Type B pancreatic cell (in vitro differentiated cells): ENCODE results near the gene GNAS. TPM values are rescaled to one million over a fixed set of nuclear protein-coding genes. Genes with fewer than 3 reads are reported as not detected.

Experiments
- DNase-seq: peaks from one replicate; pipeline ENCODE4 v3.0.0; 2021; ENCODE audit warnings: mixed read lengths; ENCODE audit not compliant: unreplicated experiment; ENCODE audit errors: extremely low spot score
- H3K27ac Mint-ChIP-seq: 2 replicates; pipeline ENCODE4 v1.8.0; 2021; ENCODE audit warnings: mild to moderate bottlenecking, mixed read lengths
- H3K27me3 Mint-ChIP-seq: 2 replicates; pipeline ENCODE4 v1.8.0; 2021; ENCODE audit warnings: mixed read lengths
- H3K36me3 Mint-ChIP-seq: 2 replicates; pipeline ENCODE4 v1.8.0; 2021; ENCODE audit warnings: mixed read lengths
- H3K4me1 Mint-ChIP-seq: one replicate; pipeline ENCODE4 v1.8.0; 2021; ENCODE audit warnings: mixed read lengths; ENCODE audit not compliant: unreplicated experiment
- H3K4me3 Mint-ChIP-seq: 2 replicates; pipeline ENCODE4 v1.8.0; 2021; ENCODE audit warnings: mild to moderate bottlenecking, mixed read lengths
- H3K9me3 Mint-ChIP-seq: 2 replicates; pipeline ENCODE4 v1.8.0; 2021; ENCODE audit warnings: mixed read lengths
- total RNA-seq: library from RNA; stranded (reverse); gene quantifications from 2 replicates; pipeline ENCODE4 v1.2.1, GENCODE V29; 2021; ENCODE audit warnings: low replicate concordance
- TF ChIP-seq, protein P1 (sequence below): fragments of 200-600 bp; sonication (generic); conservative IDR thresholded peaks from 2 replicates; pipeline ENCODE4 v1.5.0; 2021; ENCODE audit warnings: antibody characterized with exemption, mild to moderate bottlenecking

GNAS gene
- total RNA-seq, 1 donor from 2014 or later = 1,406 TPM

DNA sequence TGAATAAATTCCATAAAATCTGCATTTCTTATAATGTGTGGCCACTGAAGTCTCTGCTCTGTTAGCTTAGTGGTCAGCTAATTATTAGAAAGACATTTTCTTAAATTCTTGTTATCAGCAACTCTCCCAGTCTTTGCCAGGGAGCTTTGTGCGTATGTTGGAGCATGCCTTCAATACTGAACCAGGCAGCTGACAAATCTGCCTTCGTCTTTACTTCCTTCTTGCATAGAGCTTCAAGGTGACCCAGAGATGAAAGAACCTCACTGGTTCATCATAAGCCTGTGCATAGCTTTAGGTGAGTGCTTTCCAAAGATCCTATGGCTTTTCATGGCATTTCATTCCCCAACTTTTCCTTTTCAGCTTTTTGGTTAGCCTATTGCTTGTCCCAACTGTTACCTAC, 85.6 kb downstream of the GNAS start:
- H3K27me3 Mint-ChIP-seq = no peaks in the 10 kb centered on the region
- H3K9me3 Mint-ChIP-seq = no peaks in the 10 kb centered on the region

DNA sequence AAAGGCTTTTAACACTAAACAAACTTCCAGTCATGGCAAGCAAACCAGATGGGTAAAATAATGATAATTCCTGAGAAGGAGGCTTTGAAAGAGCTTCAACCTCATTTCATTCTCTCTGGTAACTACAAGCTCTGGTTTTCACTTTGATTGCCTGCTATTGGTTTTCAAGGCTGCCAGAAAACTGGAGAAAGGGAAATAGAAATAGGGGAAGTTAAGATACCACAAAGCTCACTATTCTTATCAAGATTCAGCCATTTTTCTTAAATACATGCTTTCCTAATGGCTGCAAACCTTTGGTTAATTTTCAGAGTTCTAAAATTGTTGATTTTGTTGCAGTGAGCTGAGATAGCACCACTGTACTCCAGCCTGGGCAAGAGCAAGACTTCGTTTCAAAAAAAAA, 86.0 kb downstream of the GNAS start:
- no peak overlapping the region for H3K4me3 Mint-ChIP-seq
- H3K36me3 Mint-ChIP-seq = no peaks in the 10 kb centered on the region
- no peaks in the 10 kb centered on the region for H3K27me3 Mint-ChIP-seq
- H3K4me1 Mint-ChIP-seq = no peaks in the 10 kb centered on the region
- no peaks in the 10 kb centered on the region for H3K9me3 Mint-ChIP-seq
- DNase-seq = no peak
- TF ChIP-seq, protein P1, sequence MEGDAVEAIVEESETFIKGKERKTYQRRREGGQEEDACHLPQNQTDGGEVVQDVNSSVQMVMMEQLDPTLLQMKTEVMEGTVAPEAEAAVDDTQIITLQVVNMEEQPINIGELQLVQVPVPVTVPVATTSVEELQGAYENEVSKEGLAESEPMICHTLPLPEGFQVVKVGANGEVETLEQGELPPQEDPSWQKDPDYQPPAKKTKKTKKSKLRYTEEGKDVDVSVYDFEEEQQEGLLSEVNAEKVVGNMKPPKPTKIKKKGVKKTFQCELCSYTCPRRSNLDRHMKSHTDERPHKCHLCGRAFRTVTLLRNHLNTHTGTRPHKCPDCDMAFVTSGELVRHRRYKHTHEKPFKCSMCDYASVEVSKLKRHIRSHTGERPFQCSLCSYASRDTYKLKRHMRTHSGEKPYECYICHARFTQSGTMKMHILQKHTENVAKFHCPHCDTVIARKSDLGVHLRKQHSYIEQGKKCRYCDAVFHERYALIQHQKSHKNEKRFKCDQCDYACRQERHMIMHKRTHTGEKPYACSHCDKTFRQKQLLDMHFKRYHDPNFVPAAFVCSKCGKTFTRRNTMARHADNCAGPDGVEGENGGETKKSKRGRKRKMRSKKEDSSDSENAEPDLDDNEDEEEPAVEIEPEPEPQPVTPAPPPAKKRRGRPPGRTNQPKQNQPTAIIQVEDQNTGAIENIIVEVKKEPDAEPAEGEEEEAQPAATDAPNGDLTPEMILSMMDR = no peak
- H3K27ac Mint-ChIP-seq = no peak overlapping the region

More for the DNA sequence above, 85.6 kb downstream of the GNAS start:
- no peak overlapping the region for H3K4me3 Mint-ChIP-seq
- DNase-seq = no peak
- H3K36me3 Mint-ChIP-seq = no peaks in the 10 kb centered on the region
- TF ChIP-seq, protein P1 = no peak
- no peaks in the 10 kb centered on the region for H3K4me1 Mint-ChIP-seq
- no peak overlapping the region for H3K27ac Mint-ChIP-seq

DNA sequence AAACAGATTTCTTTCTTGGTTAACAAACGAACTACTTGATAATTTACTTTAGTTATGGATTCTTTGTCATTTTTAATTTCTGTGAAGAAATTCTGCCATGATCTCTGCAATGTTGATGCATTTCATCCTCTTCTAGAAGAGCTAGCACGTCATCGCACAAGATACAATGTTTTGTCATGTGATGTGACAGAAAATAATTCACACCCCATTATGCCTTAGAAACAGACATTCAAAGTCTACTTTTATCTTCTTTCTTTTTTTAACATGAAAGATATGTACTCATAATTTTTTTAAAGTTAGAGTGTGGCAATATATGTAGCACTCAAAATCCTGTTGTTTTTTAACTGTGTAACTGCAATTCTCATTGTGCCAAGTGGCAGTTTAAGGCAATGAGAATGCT, 89.0 kb downstream of the GNAS start:
- Mint-ChIP-seq H3K4me1 (peaks cover 4% of the 10 kb centered on the region), H3K27ac (no peak overlapping the region), H3K36me3 (no peaks in the 10 kb centered on the region), H3K4me3 (no peak overlapping the region), H3K27me3 (peaks cover 3% of the 10 kb centered on the region), H3K9me3 (peaks cover 5% of the 10 kb centered on the region)
- no peak for DNase-seq
- TF ChIP-seq, protein P1 = no peak

DNA sequence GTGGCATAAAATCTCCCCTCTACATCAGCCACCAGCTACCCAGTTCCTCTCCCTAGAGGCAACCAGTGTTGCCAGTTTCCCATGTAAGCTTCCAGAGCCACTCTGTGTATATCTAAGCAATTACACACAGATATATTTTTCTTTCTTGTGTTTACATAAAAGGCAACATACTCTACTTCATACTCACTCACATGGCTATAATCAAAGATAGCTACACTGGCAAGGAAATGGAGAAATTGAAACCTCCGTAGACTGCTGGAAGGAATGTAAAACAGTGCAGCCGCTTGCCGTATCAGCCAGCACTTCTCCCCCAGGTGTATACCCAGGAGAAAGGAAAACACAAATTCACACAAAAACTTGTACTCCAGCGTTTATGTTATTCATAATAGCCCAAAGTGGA, 90.0 kb downstream of the GNAS start:
- no peak for DNase-seq
- Mint-ChIP-seq H3K4me1 (peaks cover 4% of the 10 kb centered on the region), H3K36me3 (no peaks in the 10 kb centered on the region), H3K4me3 (no peak overlapping the region), H3K9me3 (peaks cover 5% of the 10 kb centered on the region), H3K27me3 (peaks cover 3% of the 10 kb centered on the region), H3K27ac (peak overlapping the region; percentile 55)
- TF ChIP-seq, protein P1 = no peak

DNA sequence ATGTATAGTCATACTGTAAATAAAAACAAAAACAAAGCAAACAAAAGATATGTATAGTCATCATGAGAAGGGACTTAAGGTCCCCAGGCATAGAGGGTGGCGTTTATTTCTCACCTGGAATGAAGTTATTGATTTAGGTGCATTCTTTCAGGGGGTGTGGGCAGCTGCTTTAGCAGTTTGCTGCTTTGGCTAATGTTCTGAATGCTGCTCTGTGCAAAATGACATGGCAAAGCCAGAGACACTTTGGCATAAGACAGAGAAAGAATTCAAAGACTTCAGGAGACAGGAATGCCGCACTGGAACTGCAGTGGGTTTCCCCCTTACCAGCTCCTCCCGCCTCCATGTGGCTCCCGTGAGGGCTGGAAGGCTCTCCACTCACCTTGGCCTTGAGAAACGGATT, 92.1 kb downstream of the GNAS start:
- TF ChIP-seq, protein P1 = no peak
- DNase-seq = no peak
- H3K4me1 Mint-ChIP-seq = peaks cover 4% of the 10 kb centered on the region
- no peaks in the 10 kb centered on the region for H3K36me3 Mint-ChIP-seq
- peaks cover 3% of the 10 kb centered on the region for H3K27me3 Mint-ChIP-seq
- peaks cover 5% of the 10 kb centered on the region for H3K9me3 Mint-ChIP-seq
- peak overlapping the region; percentile 97 for H3K27ac Mint-ChIP-seq
- peak overlapping the region; percentile 23 for H3K4me3 Mint-ChIP-seq
